Measurements from ENCODE around the gene PLEKHG1. TPM values are rescaled to one million over a fixed set of nuclear protein-coding genes. Genes with fewer than 3 reads are reported as not detected.

PLEKHG1 gene
- total and polyA plus RNA-seq, 2 of the 13 experiments (the other 11 are each of a cell fraction or from before 2014, with no cell fraction given), result 0.03 to 0.04 TPM

DNA sequence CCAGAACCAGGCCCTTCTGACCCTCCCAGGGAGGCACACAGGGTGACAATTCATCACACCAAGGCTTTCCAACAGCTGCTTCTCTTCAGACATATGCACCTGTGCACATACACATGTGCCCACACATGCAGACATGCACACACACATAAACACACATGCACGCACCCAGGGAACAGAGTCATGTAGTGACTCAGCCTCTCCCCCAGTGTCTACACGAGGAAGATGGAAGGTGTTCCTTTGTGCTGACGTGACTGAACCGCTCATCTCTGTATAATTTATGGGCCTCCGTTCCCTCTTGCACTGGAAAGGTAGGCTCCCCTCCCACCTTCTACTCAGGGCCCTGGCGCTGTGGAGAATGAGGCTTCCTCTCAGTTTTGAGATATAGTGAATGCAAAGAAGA lies 23.8 kb upstream of the PLEKHG1 start:
- no peaks in the 10 kb centered on the region for H3K36me3 ChIP-seq (replicated peaks in 1 of 2; ENCODE audit: control insufficient read depth in 1 of 2, insufficient read depth in 2 of 2, low read length in 2 of 2)
- no peaks in the 10 kb centered on the region for H4K20me1 ChIP-seq (ENCODE audit: insufficient read depth, low read length)
- intact Hi-C loops (cut with micrococcal nuclease; ENCODE audit: unreplicated experiment), result no loop called here
- H3K27ac ChIP-seq (ENCODE audit: extremely low read length, insufficient read depth, low read length), result no peak overlapping the region
- ChIA-PET CTCF (ENCODE audit: low intra/inter-chr PET ratio, low total read pairs) (no interaction called here), POLR2A (no interaction called here)
- H3K27me3 ChIP-seq (ENCODE audit: control insufficient read depth in 1 of 2, insufficient read depth in 2 of 2, low read length in 2 of 2), result no peaks in the 10 kb centered on the region
- no peak overlapping the region for H3K4me3 ChIP-seq (replicated peaks in 1 of 3; ENCODE audit: insufficient read depth in 1 of 3, low read depth in 2 of 3, low read length in 3 of 3)
- TF ChIP-seq KLF16 (CRISPR knock-in tag; IDR thresholded peaks at IDR 0.05) (no peak), MEIS1 (CRISPR knock-in tag; IDR thresholded peaks at IDR 0.05; ENCODE audit: borderline replicate concordance) (no peak), ZNF468 (CRISPR knock-in tag; IDR thresholded peaks at IDR 0.05) (no peak), STAT5B (CRISPR knock-in tag; IDR thresholded peaks at IDR 0.05) (no peak), MAFK (conservative IDR thresholded peaks at IDR 0.05 in 1 of 2, IDR thresholded peaks at IDR 0.05 in 1 of 2; ENCODE audit: low read length in 2 of 2) (peak; percentile 35 to 52; a peak in 3 of 4 replicates)
- TF ChIP-seq, protein P1, sequence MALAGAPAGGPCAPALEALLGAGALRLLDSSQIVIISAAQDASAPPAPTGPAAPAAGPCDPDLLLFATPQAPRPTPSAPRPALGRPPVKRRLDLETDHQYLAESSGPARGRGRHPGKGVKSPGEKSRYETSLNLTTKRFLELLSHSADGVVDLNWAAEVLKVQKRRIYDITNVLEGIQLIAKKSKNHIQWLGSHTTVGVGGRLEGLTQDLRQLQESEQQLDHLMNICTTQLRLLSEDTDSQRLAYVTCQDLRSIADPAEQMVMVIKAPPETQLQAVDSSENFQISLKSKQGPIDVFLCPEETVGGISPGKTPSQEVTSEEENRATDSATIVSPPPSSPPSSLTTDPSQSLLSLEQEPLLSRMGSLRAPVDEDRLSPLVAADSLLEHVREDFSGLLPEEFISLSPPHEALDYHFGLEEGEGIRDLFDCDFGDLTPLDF (CRISPR knock-in tag; IDR thresholded peaks at IDR 0.05), result no peak
- TF ChIP-seq, protein P2, sequence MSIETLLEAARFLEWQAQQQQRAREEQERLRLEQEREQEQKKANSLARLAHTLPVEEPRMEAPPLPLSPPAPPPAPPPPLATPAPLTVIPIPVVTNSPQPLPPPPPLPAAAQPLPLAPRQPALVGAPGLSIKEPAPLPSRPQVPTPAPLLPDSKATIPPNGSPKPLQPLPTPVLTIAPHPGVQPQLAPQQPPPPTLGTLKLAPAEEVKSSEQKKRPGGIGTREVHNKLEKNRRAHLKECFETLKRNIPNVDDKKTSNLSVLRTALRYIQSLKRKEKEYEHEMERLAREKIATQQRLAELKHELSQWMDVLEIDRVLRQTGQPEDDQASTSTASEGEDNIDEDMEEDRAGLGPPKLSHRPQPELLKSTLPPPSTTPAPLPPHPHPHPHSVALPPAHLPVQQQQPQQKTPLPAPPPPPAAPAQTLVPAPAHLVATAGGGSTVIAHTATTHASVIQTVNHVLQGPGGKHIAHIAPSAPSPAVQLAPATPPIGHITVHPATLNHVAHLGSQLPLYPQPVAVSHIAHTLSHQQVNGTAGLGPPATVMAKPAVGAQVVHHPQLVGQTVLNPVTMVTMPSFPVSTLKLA (IDR thresholded peaks at IDR 0.05), result peak; percentile 69; the same call in 1 of the 2 replicates
- TF ChIP-seq, protein P3, sequence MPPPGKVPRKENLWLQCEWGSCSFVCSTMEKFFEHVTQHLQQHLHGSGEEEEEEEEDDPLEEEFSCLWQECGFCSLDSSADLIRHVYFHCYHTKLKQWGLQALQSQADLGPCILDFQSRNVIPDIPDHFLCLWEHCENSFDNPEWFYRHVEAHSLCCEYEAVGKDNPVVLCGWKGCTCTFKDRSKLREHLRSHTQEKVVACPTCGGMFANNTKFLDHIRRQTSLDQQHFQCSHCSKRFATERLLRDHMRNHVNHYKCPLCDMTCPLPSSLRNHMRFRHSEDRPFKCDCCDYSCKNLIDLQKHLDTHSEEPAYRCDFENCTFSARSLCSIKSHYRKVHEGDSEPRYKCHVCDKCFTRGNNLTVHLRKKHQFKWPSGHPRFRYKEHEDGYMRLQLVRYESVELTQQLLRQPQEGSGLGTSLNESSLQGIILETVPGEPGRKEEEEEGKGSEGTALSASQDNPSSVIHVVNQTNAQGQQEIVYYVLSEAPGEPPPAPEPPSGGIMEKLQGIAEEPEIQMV (CRISPR knock-in tag; IDR thresholded peaks at IDR 0.05; ENCODE audit: low read depth), result no peak
- in situ Hi-C loops (cut with HindIII; ENCODE audit: extremely low pct_ligation_motif_present, low pct_unique_long_range_greater_than_20kb), result no loop called here
- no peak overlapping the region for H3K9ac ChIP-seq (ENCODE audit: insufficient read depth, low read depth, low read length)
- FAIRE-seq, result no peak
- no TSS peak for BruUV-seq (replicated peaks)
- no peak overlapping the region for H3K4me2 ChIP-seq (ENCODE audit: low read depth, low read length)
- ATAC-seq, result no peak
- no peaks in the 10 kb centered on the region for H3K79me2 ChIP-seq (ENCODE audit: insufficient read depth, low read length)
- peaks cover 11% of the 10 kb centered on the region; the same call in 1 of the 2 replicates for H3K4me1 ChIP-seq (ENCODE audit: insufficient read depth, low read length)
- 43% methylated on average over 5 of the region's 6 CpGs for WGBS (ENCODE audit: low lambda C conversion rate)
- H2AFZ ChIP-seq (ENCODE audit: low read length), result no peak overlapping the region
- H3K9me3 ChIP-seq (ENCODE audit: low read length), result no peaks in the 10 kb centered on the region
- DNase-seq (ENCODE audit: low spot score), result no peak

All from HepG2 (cell line).